ENCODE results near the gene PHLDA3.

Gene PHLDA3

GRCh38 chr1:201426479-201427310, 42.3 kb downstream of the PHLDA3 start:
- no peak for DNase-seq

- no peak for DNase-seq
Observed at GRCh38 chr1:201424146-201424545, 44.8 kb downstream of the PHLDA3 start.

- no peak for DNase-seq
Observed at GRCh38 chr1:201423655-201424054, 45.3 kb downstream of the PHLDA3 start.

DNA sequence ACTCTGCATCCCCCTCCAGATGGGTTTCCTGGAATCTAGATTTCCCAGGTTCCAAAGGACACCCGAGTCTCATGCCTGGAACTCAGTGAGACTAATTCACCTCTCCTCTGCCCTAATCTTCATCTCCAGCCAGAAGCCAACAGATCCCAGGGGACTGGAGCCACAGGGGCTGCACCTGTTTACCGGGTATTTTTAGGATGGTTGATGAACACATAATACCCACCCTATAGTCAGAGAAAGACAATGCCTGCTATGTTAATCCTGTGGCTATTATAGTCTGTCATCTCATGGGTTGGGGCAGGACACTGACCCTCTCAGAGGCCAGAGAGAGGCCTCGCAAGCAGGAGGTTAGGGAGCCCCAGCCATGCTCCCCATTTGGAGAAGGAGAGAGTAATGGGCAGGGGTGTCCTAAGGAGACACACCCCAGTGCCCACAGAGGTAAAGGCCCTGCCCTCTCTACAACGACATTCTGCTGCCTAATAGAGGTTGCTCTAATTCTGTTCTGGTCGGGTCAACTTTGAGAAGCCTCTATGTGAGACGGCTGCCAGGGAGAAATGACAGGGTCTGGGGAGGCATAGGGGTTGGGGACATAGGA, 46.5 kb downstream of the PHLDA3 start:
- DNase-seq = no peak

DNA sequence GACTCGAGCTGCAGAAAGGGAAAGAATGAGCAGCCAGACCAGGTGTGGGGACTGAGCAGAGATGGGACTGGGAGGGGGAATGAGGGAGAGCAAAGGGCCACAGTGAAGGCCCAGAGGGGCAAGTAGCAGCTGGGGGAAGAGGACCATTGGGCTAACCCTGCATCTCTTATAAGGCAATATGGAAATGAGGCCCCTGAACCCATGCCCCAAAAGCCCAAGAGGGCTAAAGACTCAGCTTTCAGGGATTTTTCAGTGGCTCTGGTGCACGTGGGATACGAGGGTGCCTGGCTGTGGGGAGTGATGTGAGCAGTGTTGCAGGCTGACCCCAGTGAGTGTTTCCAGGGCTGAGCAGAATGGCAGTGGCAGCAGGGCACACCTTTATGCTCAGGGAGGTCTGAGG, 47.0 kb downstream of the PHLDA3 start:
- no peak for DNase-seq

DNA sequence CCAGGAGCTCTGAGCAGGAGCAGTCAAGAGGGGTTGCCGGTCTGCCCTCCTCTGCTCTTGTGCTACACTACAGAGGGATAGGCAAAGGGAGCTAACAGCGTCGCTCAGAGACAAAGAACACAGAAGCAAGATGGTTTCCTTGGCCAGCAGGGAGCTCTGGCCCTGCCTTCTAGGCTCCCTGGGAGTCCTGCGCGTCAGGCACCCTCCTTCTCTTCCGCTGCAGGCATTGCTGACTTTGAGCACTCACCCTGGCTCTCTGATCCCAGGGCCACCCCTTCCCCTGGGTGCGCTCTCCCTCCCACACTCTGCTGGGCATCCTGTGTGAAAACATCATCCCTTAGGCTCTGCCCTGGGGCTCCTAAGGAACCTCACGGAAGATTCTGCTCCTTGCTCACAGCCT, 47.9 kb downstream of the PHLDA3 start:
- DNase-seq = no peak

DNA sequence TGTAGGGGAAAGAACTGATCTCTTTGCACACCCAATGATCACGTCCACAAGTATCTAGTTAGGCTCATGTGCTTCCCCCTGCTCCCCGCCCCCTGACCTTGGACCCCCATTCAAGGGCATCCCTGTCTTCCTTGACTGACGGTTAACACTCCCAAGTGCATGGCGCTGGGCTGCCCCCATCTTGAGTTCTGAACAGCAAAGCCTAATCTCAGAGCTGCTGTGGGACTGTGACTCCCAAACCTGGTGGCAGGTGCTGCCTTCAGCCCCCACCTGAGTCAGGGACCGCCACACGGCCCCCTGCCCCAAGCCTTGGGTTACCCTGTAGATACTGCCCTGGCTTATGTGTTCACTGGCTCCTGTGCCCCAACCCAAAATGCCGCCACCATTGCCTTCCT, 48.4 kb downstream of the PHLDA3 start:
- DNase-seq = no peak

DNA sequence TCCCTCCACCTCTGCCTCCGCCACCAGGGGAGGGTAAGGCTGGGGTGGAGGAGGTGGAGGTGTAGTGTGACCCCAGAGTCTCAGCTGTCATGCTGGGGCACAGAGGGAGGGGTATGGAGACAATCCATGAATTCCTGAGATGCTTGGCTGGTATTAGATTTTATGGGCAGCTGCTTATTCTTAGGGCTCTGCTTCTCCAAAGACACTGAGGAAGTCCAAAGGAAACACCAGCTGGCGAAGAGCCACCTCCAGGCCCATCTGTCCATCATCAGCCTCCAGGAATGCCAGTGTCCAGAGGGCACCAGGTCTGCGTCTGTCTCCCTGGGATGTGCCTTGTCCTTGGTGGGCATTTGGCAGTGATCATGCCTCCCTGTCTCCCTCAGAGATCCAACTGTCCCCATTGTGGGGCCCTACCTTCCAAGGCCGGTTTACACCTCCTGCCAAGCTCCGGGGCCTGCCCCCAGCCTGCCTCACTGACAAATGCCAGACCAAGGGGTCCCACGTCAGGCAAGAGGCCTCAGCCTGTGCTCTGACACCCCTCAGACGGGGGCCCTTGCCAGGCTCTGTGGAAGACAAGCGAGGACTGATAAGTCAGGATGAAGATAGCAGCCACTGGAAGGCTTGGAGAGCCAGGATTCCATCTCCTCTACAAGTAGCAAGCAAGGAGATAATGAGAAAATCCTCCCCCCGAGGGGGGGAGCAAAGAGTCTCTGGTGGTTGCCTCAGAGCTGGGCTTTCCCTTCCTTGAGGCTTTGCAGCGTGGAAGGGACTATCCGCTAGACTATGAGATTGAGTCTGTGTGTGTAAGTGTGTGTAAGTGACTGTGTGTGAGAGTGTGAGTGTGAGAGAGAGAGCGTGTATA, 49.0 kb downstream of the PHLDA3 start:
- DNase-seq = no peak

DNA sequence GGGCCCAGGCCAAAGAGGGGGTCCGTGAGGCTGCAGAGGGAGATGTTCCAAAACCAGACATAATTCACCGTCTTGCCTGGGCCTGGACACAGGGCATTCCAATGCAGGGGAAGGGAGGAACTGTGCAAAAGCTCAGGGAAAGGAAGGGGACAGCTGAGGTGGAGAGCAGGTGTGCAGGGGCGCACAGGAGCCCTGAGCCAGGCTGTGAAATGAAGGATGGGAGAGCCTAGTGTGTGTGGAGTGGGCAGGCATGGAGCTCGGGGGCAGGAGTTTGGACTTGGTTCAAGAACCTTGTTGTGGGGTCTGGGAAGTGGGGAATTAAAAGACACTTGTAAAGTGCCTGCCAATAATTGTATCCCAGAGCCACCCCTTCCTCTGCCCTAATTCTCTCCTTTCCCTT, 49.7 kb downstream of the PHLDA3 start:
- no peak for DNase-seq

DNA sequence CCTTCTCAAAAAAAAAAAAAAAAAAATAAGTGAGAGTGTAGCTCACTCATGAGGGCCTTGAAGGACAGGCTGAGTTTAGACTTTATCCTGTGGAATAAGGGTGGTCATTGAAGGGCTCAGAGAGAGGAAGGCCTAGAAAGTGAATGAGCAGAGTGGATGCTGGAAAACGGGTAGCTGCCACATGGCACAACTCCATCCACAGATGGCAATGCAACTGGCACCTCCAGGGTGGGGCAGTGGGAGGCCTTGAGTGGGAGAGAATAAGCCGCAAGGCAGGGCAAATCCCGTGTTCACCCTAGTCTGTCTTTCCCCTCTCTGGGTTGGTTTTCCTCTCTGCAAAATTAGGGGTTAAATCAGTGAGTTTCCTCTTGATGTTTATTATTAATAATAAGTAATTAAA, 50.5 kb downstream of the PHLDA3 start:
- DNase-seq = no peak
